ENCODE data around the gene MNDA. TPM values are rescaled to one million over a fixed set of nuclear protein-coding genes. Genes with fewer than 3 reads are reported as not detected.
"Not testable (repeated sequence)": the region's sequence is repeated elsewhere in the genome, so short reads cannot be mapped to it uniquely, and the experiment has no call there.

MNDA gene
- total and polyA plus RNA-seq, 7 donors = 1.9 to 7.7 (median 4.8) TPM

DNA sequence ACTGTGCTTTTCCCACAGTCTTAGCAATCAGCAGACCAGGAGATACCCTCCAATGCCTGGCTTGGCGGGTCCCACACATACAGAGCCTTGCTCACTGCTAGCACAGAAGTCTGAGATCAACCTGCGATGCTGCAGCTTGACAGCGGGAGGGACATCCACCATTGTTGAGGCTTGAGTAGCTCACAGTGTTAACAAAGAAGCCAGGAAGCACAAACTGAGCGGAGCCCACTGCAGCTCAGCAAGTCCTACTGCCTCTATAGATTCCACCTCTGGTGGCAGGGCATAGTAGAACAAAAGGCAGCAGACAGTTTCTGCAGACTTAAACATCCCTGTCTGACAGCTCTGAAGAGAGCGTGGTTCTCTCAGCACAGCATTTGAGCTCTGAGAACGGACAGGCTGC lies 33.4 kb downstream of the MNDA start:
- no peak for DNase-seq
- Histone ChIP-seq H3K4me3 (no peak overlapping the region), H3K36me3 (no peaks in the 10 kb centered on the region), H3K27ac (no peak overlapping the region), H3K9me3 (no peaks in the 10 kb centered on the region), H3K27me3 (no peaks in the 10 kb centered on the region), H3K4me1 (no peaks in the 10 kb centered on the region)
- 63 to 84% methylated on average over 6 of the region's 6 CpGs for WGBS, 2 donors
- intact Hi-C loops (cut with DNase I) = no loop called here
- TF ChIP-seq POLR2A (IDR thresholded peaks at IDR 0.05) (no peak), EP300 (IDR thresholded peaks at IDR 0.05) (no peak), POLR2AphosphoS5 (IDR thresholded peaks at IDR 0.05) (no peak)
- TF ChIP-seq, protein P1, sequence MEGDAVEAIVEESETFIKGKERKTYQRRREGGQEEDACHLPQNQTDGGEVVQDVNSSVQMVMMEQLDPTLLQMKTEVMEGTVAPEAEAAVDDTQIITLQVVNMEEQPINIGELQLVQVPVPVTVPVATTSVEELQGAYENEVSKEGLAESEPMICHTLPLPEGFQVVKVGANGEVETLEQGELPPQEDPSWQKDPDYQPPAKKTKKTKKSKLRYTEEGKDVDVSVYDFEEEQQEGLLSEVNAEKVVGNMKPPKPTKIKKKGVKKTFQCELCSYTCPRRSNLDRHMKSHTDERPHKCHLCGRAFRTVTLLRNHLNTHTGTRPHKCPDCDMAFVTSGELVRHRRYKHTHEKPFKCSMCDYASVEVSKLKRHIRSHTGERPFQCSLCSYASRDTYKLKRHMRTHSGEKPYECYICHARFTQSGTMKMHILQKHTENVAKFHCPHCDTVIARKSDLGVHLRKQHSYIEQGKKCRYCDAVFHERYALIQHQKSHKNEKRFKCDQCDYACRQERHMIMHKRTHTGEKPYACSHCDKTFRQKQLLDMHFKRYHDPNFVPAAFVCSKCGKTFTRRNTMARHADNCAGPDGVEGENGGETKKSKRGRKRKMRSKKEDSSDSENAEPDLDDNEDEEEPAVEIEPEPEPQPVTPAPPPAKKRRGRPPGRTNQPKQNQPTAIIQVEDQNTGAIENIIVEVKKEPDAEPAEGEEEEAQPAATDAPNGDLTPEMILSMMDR (IDR thresholded peaks at IDR 0.05) = no peak

DNA sequence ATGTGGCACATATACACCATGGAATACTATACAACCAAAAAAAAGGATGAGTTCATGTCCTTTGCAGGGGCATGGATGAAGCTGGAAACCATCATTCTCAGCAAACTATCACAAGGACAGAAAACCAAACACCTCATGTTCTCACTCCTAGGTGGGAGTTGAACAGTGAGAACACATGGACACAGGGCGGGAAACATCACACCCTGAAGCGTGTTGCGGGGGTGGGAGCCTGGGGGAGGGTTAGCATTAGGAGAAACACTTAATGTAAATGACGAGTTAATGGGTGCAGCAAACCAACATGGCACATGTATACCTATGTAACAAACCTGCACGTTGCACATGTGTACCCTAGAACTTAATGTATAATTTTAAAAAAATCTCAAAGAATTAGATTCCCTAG lies 39.3 kb downstream of the MNDA start:
- 92 to 93% methylated on average over 5 of the region's 5 CpGs for WGBS, 2 donors

DNA sequence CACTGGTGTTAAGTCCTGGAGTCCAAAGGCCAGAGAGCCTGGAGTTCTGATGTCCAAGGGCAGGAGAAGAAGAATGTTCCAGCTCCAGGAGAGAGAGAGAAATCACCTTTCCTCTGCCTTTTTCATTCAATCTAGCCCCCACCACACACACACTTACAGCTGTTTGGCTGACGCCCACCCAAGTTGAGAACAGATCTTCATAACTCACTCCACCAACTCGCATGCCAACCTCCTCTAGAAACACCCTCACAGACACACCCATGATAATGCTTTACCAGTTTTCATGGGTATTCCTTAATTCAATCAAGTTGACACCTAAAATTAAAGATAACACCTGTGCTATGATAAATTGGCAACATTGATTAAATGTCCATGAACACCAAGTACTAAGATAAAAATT lies 42.0 kb downstream of the MNDA start:
- intact Hi-C loops (cut with DNase I) = no loop called here
- H3K9me3 ChIP-seq = no peaks in the 10 kb centered on the region
- H3K27me3 ChIP-seq = no peaks in the 10 kb centered on the region
- H3K4me3 ChIP-seq = no peak overlapping the region
- DNase-seq = no peak
- no peaks in the 10 kb centered on the region for H3K4me1 ChIP-seq
- TF ChIP-seq EP300 (IDR thresholded peaks at IDR 0.05) (no peak), POLR2AphosphoS5 (IDR thresholded peaks at IDR 0.05) (no peak), POLR2A (IDR thresholded peaks at IDR 0.05) (no peak)
- TF ChIP-seq, protein P1 (IDR thresholded peaks at IDR 0.05) = no peak
- WGBS, 2 donors = 77 to 92% methylated on average over 2 of the region's 2 CpGs
- H3K36me3 ChIP-seq = no peaks in the 10 kb centered on the region
- H3K27ac ChIP-seq = no peak overlapping the region

More for the DNA sequence above, 39.3 kb downstream of the MNDA start:
- H3K27ac ChIP-seq; H3K27me3 ChIP-seq; H3K4me1 ChIP-seq; H3K36me3 ChIP-seq; H3K4me3 ChIP-seq; H3K9me3 ChIP-seq; DNase-seq; intact Hi-C loops (cut with DNase I): not testable (repeated sequence)

DNA sequence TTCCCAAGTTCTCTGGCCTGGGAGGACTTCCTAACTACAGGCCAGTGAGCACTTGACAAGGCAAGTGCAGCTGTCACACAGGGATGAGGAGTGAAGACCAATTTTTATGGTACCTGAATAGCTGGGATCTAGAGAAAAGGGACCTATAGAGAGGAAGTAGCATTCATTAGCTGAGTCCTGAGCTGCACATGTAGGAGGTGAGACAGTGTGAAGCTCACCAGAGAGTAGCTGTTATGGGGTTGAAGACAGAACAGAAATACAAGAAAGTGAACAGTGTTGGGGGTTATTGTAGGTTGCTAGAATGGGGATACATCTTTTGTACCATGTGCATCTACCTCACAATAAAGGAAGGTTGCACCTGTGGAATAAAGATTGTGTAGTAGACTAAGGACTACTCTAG lies 62.5 kb downstream of the MNDA start:
- H3K36me3 ChIP-seq = no peaks in the 10 kb centered on the region
- H3K4me3 ChIP-seq = no peak overlapping the region
- no peak overlapping the region for H3K27ac ChIP-seq
- no peak for DNase-seq
- no peaks in the 10 kb centered on the region for H3K27me3 ChIP-seq
- TF ChIP-seq, protein P1 (IDR thresholded peaks at IDR 0.05) = no peak
- TF ChIP-seq EP300 (IDR thresholded peaks at IDR 0.05) = no peak
- no peak for TF ChIP-seq POLR2AphosphoS5 (IDR thresholded peaks at IDR 0.05)
- no peak for TF ChIP-seq POLR2A (IDR thresholded peaks at IDR 0.05)
- H3K9me3 ChIP-seq = no peaks in the 10 kb centered on the region
- no peaks in the 10 kb centered on the region for H3K4me1 ChIP-seq
- intact Hi-C loops (cut with DNase I) = no loop called here

DNA sequence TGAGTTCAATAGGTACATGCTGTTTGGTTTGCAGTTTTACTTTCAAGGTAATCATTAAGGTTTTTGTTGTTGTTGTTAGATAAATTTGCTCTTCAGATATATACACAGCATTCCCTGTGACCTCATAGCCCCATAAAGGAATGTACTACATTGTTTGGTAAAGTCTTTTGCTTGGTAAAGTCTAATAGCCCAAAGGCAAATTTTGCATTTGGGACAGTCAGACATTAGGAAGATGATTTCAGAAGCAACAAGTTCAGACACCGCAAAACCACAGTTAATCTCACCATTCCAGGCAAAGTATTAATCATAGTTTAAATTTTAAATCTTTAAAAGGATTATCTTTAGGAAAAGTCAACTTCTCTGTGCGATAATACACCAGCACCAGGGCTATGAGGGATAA lies 67.6 kb downstream of the MNDA start:
- TF ChIP-seq POLR2AphosphoS5 (IDR thresholded peaks at IDR 0.05) (no peak), POLR2A (IDR thresholded peaks at IDR 0.05) (no peak), EP300 (IDR thresholded peaks at IDR 0.05) (no peak)
- TF ChIP-seq, protein P1 (IDR thresholded peaks at IDR 0.05) = no peak
- H3K4me1 ChIP-seq = no peaks in the 10 kb centered on the region
- H3K27ac ChIP-seq = no peak overlapping the region
- H3K9me3 ChIP-seq = no peaks in the 10 kb centered on the region
- H3K36me3 ChIP-seq = no peaks in the 10 kb centered on the region
- no peak overlapping the region for H3K4me3 ChIP-seq
- no peak for DNase-seq
- 95% methylated on average over 2 of the region's 2 CpGs; no CpG with 5 or more reads in 1 of the 2 donors for WGBS, 2 donors
- no peaks in the 10 kb centered on the region for H3K27me3 ChIP-seq
- intact Hi-C loops (cut with DNase I) = no loop called here

Small RNA genes lying within 50 kb of the gene (small RNA-seq; reads per million reads assigned to genes)
- 0 reads per million in 3 donors for gene OR2AQ1P

Other genes with a start within 250 kb of the MNDA start
- not detected for gene OR10Z1, start 226.1 kb upstream of the MNDA start, total RNA-seq
- not detected for gene OR10Z1, start 226.1 kb upstream of the MNDA start, polyA plus RNA-seq
- gene SPTA1, start 144.6 kb upstream of the MNDA start, total RNA-seq = under 1 TPM in 1 of 4 donors, not detected in 3; 0.14 TPM
- gene SPTA1, start 144.6 kb upstream of the MNDA start, polyA plus RNA-seq = under 1 TPM in 1 of 3 donors, not detected in 2; 0.03 TPM
- gene OR6K2, start 130.7 kb upstream of the MNDA start, total RNA-seq = not detected
- not detected for gene OR6K2, start 130.7 kb upstream of the MNDA start, polyA plus RNA-seq
- gene OR6K3, start 110.6 kb upstream of the MNDA start, total RNA-seq = not detected
- not detected for gene OR6K3, start 110.6 kb upstream of the MNDA start, polyA plus RNA-seq
- gene OR6K6, start 76.6 kb upstream of the MNDA start, total RNA-seq = not detected
- gene OR6K6, start 76.6 kb upstream of the MNDA start, polyA plus RNA-seq = not detected
- gene OR6N1, start 59.2 kb upstream of the MNDA start, total RNA-seq = not detected
- not detected for gene OR6N1, start 59.2 kb upstream of the MNDA start, polyA plus RNA-seq
- not detected for gene OR6N2, start 50.1 kb upstream of the MNDA start, total RNA-seq
- gene OR6N2, start 50.1 kb upstream of the MNDA start, polyA plus RNA-seq = not detected
- under 1 TPM; 0.36 to 0.95 (median 0.83) TPM for gene PYHIN1, start 100.2 kb downstream of the MNDA start, total RNA-seq
- gene PYHIN1, start 100.2 kb downstream of the MNDA start, polyA plus RNA-seq = 1 to 10 TPM in 1 of 3 donors, not detected in 2; 3.5 TPM
- gene IFI16, start 178.6 kb downstream of the MNDA start, total RNA-seq = 10 to 100 TPM; 42.5 to 92.6 (median 60.6) TPM
- 10 to 100 TPM; 20.1 to 78.4 (median 39.0) TPM for gene IFI16, start 178.6 kb downstream of the MNDA start, polyA plus RNA-seq
- gene AIM2, start 245.4 kb downstream of the MNDA start, total RNA-seq = 1 to 10 TPM in 1 of 4 donors, not detected in 3; 3.3 TPM
- 1 to 10 TPM in 2 of 3 donors, not detected in 1; 1.6 to 5.3 TPM for gene AIM2, start 245.4 kb downstream of the MNDA start, polyA plus RNA-seq

Data from sigmoid colon (tissue), 7 donors.